Measurements from ENCODE around the gene THBS2.

DNA sequence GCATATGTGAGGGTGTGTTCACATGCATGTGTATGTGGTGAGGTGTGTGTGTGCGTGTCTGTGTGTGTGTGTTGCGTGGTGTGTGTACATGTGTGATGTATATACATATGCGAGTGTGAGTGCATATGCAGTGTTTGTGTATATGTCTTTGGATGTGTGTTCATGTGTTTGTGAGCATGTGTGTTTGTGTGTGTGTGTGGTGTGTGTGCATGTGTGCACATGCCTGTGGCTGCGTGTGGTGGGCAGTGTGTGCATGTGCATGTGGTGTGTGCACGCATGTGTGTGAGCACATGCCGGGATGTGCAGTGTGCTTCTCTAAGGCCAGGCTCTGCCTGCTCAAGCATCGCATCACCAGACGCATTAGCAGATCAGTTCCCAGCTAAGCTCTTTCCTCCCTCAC, 5.7 kb downstream of the THBS2 start:
- TF ChIP-seq CTCF (conservative IDR thresholded peaks at IDR 0.05; ENCODE audit: low read depth, low read length) (no peak), ELK1 (IDR thresholded peaks at IDR 0.05; ENCODE audit: borderline replicate concordance, low read depth, low read length) (no peak), FOS (IDR thresholded peaks at IDR 0.05; ENCODE audit: low read depth, low read length) (no peak), POLR2A (IDR thresholded peaks at IDR 0.05; ENCODE audit: low read depth, low read length) (no peak), RAD21 (IDR thresholded peaks at IDR 0.05; ENCODE audit: low read length) (no peak), USF2 (IDR thresholded peaks at IDR 0.05; ENCODE audit: low read depth, low read length) (no peak), CEBPB (IDR thresholded peaks at IDR 0.05; ENCODE audit: low read depth, low read length) (no peak), MXI1 (IDR thresholded peaks at IDR 0.05; ENCODE audit: borderline replicate concordance, low read depth, low read length) (no peak), BHLHE40 (IDR thresholded peaks at IDR 0.05; ENCODE audit: low read depth, low read length) (no peak), RCOR1 (IDR thresholded peaks at IDR 0.05; ENCODE audit: insufficient replicate concordance, low read length) (no peak), CHD1 (IDR thresholded peaks at IDR 0.05; ENCODE audit: low read depth, low read length) (no peak), MAZ (IDR thresholded peaks at IDR 0.05; ENCODE audit: borderline replicate concordance, low read depth, low read length) (no peak)
